Adrenal gland (tissue), 19 donors: ENCODE measurements around the gene P2RX6. TPM values are rescaled to one million over a fixed set of nuclear protein-coding genes. Genes with fewer than 3 reads are reported as not detected.

Experiments
- DNase-seq, 7 donors: peaks; one replicate each; pipeline ENCODE4 v3.0.0-alpha.2; 2019 to 2020
- H3K27ac ChIP-seq, 5 donors: fragments of 200-600 bp; sonication (generic) in 4 of 5; 1 replicate in 3 of 5; 2 replicates in 2 of 5; pipeline versions ENCODE4 v1.5.1 to v1.8.0; 2016 to 2020; ENCODE audit warnings: mild to moderate bottlenecking in 1 of 5
- H3K27me3 ChIP-seq: fragments of 200-600 bp; 2 replicates; pipeline ENCODE4 v1.8.0; 2021
- H3K36me3 ChIP-seq, 2 donors: fragments of 200-600 bp; replicated peaks in 1 of 2; 1 replicate in 1 of 2; 2 replicates in 1 of 2; pipeline versions ENCODE4 v1.5.1 to v1.8.0; 2018 to 2022
- H3K4me1 ChIP-seq, 2 donors: fragments of 200-600 bp; replicated peaks in 1 of 2; 1 replicate in 1 of 2; 2 replicates in 1 of 2; pipeline versions ENCODE4 v1.5.1 to v1.8.0; 2018 to 2021
- H3K4me3 ChIP-seq, 4 donors: fragments of 200-600 bp; sonication (generic) in 3 of 4; one replicate each; pipeline ENCODE4 v1.5.1; 2016 to 2018
- H3K9me3 ChIP-seq, 3 donors: fragments of 200-600 bp; sonication (generic) in 1 of 3; replicated peaks in 1 of 3; 1 replicate in 2 of 3; 2 replicates in 1 of 3; pipeline versions ENCODE4 v1.5.1 to v1.8.0; 2016 to 2021
- POLR2A ChIP-seq, 2 donors: fragments of 450-650 bp; IDR thresholded peaks; one replicate each; pipeline ENCODE4 v1.6.1; 2017; ENCODE audit warnings: antibody characterized with exemption in 2 of 2, mild to moderate bottlenecking in 2 of 2, moderate library complexity in 1 of 2
- WGBS, 4 donors: extraction: QIAGEN DNeasy Blood & Tissue Kit in 2 of 4; methylation state at CpG; one replicate each; pipeline versions ENCODE4 v1.1.5 to v1.1.7; 2013 to 2017; 5-methylcytosine and 5-hydroxymethylcytosine counted together
- intact Hi-C, 2 donors: fragments of 100-400 bp; cut with DNase I; formaldehyde crosslinking; loops; one replicate each; pipeline versions ENCODE4 v1.14.1 to v1.15.0; 2022 to 2023
- long read RNA-seq, 10 donors: library from polyadenylated mRNA in 3 of 10; unstranded in 2 of 10; stranded (forward) in 1 of 10; transcript quantifications; one replicate each; pipeline ENCODE4 v2.0.0 and lab custom pipeline, GENCODE V29; 2021 to 2026
- polyA plus RNA-seq, 3 donors: library from polyadenylated mRNA; stranded (reverse); fragments of 200-250 nt in 2 of 3; fragments of 350-450 nt in 1 of 3; fragmentation: Illumina TruSeq in 1 of 3; extraction: RNeasy Lipid Tissue Mini Kit (QIAGEN cat#74804) in 1 of 3; gene quantifications; one replicate each; pipeline ENCODE4 v1.2.3, GENCODE V29; 2013 to 2014
- total RNA-seq, 9 donors: library from RNA; depleted of rRNA in 4 of 9; stranded (reverse); fragments of >200 nt in 4 of 9; fragments of 120-200 nt in 1 of 9; fragmentation: NEBNext Ultra II Directional in 1 of 9; extraction: Animal tissue kit (Norgen Biotek cat#: 25700) in 1 of 9; gene quantifications; one replicate each; pipeline versions ENCODE4 v1.1.0 to v1.2.4, GENCODE V29; 2013 to 2023
- TF ChIP-seq, protein P1 (sequence below), 6 experiments: fragments of 450-650 bp in 4 of 6; fragments of 200-600 bp in 2 of 6; sonication (generic) in 1 of 6; IDR thresholded peaks; 1 replicate in 5 of 6; 2 replicates in 1 of 6; pipeline versions ENCODE4 v1.5.1 to v1.8.0; 2016 to 2021; ENCODE audit warnings: antibody characterized with exemption in 6 of 6, mild to moderate bottlenecking in 2 of 6, moderate library complexity in 1 of 6
- donor health status: healthy with polysubstance abuse.
- donor health status: Bipolar disorder and iron deficiency.
- donor health status: DM: yes; HTN: yes; CAD: no.
- donor health status: DM: no; HTN: no; CAD: no.
- donor health status: DM: no; HTN: no; CAD: no.
- donor health status: DM: yes; HTN: yes; CAD: no.

Gene P2RX6
- total RNA-seq (10 to 100 TPM in 1 of 9 donors, 1 to 10 TPM in 8; 1.7 to 11.9 (median 4.6) TPM), polyA plus RNA-seq (10 to 100 TPM in 1 of 3 donors, 1 to 10 TPM in 2; 2.2 to 10.3 (median 4.2) TPM)
- long read RNA-seq, donor 1: 0 reads
- long read RNA-seq, donor 2, partial matches to known transcripts: 0 of 1 reads
- long read RNA-seq, donor 2, other reads (novel, unspliced or antisense): 0 of 1 reads
- long read RNA-seq, donor 3: 0 reads
- long read RNA-seq, donor 4: 0 reads
- long read RNA-seq, donor 5, transcript P2RX6-201 (12 exons, 1,834 nt): minor isoform, 7 of 34 reads
- long read RNA-seq, donor 5, transcript P2RX6-202 (12 exons, 3,687 nt): major isoform, 14 of 34 reads
- long read RNA-seq, donor 5, partial matches to known transcripts: 3 of 34 reads
- long read RNA-seq, donor 5, other reads (novel, unspliced or antisense): 10 of 34 reads
- long read RNA-seq, donor 6, partial matches to known transcripts: 3 of 5 reads
- long read RNA-seq, donor 6, other reads (novel, unspliced or antisense): 1 of 5 reads
- long read RNA-seq, donor 7: 0 reads
- long read RNA-seq, donor 8: 0 reads
- long read RNA-seq, donor 9: 0 reads
- long read RNA-seq, donor 10: 0 reads

DNA sequence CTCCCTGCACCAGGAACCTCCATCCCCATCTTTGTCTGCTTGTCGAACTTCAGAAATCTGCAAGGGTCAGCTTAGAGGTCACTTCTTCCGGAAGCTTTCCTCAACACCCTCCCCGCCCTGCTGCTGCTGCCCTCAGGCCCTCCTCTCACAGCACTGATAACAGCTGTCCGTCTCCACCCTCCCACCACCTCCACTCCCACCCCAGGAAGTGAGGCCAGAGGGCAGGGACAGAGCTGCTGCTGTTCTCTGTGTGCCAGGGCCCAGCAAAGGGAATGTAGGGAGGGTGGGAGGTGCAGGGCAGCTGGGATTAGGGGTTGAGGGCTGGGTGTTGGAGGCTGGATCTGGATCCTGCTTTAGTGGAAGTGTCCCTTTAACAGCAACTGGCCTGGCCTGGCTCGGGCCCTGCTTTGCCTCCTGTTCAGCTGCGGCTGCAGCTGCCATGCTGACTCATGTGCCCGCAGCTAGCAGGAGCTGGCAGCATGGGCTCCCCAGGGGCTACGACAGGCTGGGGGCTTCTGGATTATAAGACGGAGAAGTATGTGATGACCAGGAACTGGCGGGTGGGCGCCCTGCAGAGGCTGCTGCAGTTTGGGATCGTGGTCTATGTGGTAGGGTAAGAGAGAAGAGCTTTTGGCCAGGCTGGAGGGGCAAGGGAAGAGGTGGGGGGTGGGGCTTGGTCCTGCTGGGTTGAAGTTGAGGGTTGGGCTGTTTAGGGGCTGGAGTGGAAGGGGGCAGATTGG is at the start of gene P2RX6:
Gene P2RX6, plus strand, starts transcription at position 440 of the 740 bp plus-strand sequence. Its CDS starts 10 bp downstream, at position 450.
- H3K27me3 ChIP-seq: no peaks in the 10 kb centered on the region
- TF ChIP-seq, protein P1, sequence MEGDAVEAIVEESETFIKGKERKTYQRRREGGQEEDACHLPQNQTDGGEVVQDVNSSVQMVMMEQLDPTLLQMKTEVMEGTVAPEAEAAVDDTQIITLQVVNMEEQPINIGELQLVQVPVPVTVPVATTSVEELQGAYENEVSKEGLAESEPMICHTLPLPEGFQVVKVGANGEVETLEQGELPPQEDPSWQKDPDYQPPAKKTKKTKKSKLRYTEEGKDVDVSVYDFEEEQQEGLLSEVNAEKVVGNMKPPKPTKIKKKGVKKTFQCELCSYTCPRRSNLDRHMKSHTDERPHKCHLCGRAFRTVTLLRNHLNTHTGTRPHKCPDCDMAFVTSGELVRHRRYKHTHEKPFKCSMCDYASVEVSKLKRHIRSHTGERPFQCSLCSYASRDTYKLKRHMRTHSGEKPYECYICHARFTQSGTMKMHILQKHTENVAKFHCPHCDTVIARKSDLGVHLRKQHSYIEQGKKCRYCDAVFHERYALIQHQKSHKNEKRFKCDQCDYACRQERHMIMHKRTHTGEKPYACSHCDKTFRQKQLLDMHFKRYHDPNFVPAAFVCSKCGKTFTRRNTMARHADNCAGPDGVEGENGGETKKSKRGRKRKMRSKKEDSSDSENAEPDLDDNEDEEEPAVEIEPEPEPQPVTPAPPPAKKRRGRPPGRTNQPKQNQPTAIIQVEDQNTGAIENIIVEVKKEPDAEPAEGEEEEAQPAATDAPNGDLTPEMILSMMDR (IDR thresholded peaks at IDR 0.05): no peak
- no peak for TF ChIP-seq POLR2A (IDR thresholded peaks at IDR 0.05)
- DNase-seq: peak in 3 of 7 donors; percentile 37 to 77 (median 57)
- WGBS, 4 donors: 22 to 32% (median 26%) methylated on average over 9 to 12 of the region's 12 CpGs
- peak within 1 kb of the TSS in 2 of 4 donors; percentile 18 to 51 for H3K4me3 ChIP-seq
- H3K4me1 ChIP-seq: peaks cover 15 to 18% of the 10 kb centered on the region in 2 donors
- no peaks in the 10 kb centered on the region for H3K36me3 ChIP-seq
- H3K27ac ChIP-seq: peak within 1 kb of the TSS in 2 of 5 donors; percentile 73 to 79
- intact Hi-C loops: no loop called here
- no peaks in the 10 kb centered on the region for H3K9me3 ChIP-seq

DNA sequence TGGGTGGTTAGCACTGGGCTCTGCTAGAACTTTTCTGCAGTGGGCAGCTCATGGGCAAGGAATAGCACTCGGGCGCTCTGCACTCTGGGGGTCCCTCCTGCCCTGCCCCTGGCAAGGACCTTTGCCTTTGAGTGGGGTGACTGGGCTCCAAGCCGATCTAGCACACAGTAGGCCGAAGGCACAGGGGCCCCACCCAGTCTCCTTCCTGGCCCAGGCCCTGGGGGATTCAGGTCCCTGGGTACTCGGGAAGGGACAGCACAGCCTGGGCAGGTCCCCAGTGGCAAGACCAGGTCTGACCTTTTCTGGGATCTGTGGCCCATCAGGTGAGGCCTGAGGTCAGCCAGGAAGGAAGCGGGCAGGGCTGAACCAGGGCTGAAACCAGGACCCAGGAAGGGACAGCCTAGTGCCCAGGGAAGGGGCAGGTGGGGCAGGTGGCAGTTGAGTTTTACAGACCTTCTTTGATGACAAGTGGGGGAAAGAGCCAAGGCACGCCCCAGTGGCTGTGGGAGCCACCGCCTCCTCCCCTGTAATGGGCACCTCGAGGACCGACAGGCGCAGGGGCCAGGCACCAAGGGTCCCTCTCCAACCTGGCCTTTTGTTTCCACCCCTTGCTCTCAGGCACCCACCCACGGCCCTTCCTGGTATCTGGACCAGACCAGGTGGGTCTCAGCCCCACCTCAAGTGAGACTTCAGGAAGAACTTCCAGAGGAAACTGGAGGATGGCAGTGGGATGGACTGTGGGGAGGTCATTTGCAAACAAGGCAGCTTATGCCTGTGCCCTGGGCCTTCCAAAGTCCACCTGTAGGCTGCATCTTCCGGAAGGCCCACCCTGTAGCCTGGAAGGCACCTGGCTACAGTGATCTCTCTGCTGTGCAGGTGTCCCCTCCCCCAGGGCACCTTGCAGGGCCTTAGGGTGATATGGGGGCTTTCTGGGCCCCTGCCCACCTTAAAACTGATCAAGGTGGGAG is 48.8 kb upstream of the P2RX6 start:
- H3K27ac ChIP-seq: no peak overlapping the region
- H3K36me3 ChIP-seq: no peaks in the 10 kb centered on the region
- DNase-seq: no peak
- H3K4me3 ChIP-seq: no peak overlapping the region
- intact Hi-C loops: no loop called here
- TF ChIP-seq, protein P1 (IDR thresholded peaks at IDR 0.05): no peak
- no peak for TF ChIP-seq POLR2A (IDR thresholded peaks at IDR 0.05)
- H3K27me3 ChIP-seq: no peaks in the 10 kb centered on the region
- 87 to 93% (median 91%) methylated on average over 7 to 13 of the region's 13 CpGs for WGBS, 4 donors
- no peaks in the 10 kb centered on the region for H3K9me3 ChIP-seq
- peaks cover 6 to 9% of the 10 kb centered on the region in 2 donors for H3K4me1 ChIP-seq

DNA sequence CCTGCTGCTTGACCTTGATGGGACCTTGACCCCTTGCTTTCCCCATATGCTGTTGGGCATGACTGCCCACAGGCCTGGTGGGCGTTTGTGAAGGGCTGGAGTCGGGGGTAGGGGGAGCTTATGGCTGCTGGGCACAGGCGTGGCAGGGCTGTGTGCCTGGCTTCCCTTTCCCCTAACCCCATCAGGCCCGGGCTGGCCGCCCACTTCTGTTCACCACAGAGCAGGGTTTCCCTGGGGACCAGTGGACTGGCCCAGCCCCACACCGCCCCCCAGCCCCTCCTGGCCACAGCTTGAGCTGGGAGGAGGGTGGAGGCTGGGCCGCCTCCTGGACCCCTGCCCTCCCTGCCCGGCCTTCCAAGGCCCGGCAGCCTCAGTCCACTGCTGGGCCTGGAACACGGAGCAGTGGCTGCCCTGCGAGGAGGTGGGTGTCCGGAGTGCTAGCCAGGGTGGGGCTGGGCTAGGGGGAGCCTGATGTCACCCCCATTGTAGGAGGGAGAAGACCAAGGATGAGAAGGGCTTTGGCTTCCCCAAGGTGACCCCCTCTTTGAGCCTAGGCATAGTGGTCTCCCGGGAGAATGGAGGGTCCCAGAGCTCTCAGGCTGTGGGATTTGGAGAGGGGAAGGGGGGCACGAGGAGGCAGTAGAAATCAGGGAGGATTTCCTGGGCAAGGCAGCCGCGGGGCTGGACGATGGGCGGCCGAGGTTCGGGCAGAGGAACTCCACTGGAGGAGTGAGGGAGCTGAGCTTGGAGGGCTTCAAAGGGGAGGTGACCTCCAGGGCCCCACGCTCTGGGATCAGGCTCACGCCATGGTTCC is 47.9 kb upstream of the P2RX6 start, which contains the start of gene AIFM3:
Gene AIFM3, plus strand, starts transcription at position 373 of the 814 bp plus-strand sequence. CDS start 690 bp downstream, outside the sequence.
- intact Hi-C loops: no loop called here
- no peaks in the 10 kb centered on the region for H3K27me3 ChIP-seq
- WGBS, 4 donors: 69 to 86% (median 76%) methylated on average over 11 to 22 of the region's 22 CpGs
- no peak for DNase-seq
- H3K4me1 ChIP-seq: peaks cover 8 to 9% of the 10 kb centered on the region in 2 donors
- H3K4me3 ChIP-seq: no peak within 1 kb of the TSS
- TF ChIP-seq, protein P1 (IDR thresholded peaks at IDR 0.05): no peak
- no peak for TF ChIP-seq POLR2A (IDR thresholded peaks at IDR 0.05)
- H3K36me3 ChIP-seq: no peaks in the 10 kb centered on the region
- no peak within 1 kb of the TSS for H3K27ac ChIP-seq
- H3K9me3 ChIP-seq: no peaks in the 10 kb centered on the region
